Measurements from ENCODE around the gene GYS1.
"Not testable (repeated sequence)": the region's sequence is repeated elsewhere in the genome, so short reads cannot be mapped to it uniquely, and the experiment has no call there.

GYS1 gene

GRCh38 chr19:48925890-48926289 is 67.2 kb downstream of the GYS1 start:
- not testable (repeated sequence) for H3K4me1 Mint-ChIP-seq, ATAC-seq, H3K27me3 Mint-ChIP-seq, H3K27ac Mint-ChIP-seq, H3K4me3 Mint-ChIP-seq, DNase-seq, H3K9me3 Mint-ChIP-seq

DNA sequence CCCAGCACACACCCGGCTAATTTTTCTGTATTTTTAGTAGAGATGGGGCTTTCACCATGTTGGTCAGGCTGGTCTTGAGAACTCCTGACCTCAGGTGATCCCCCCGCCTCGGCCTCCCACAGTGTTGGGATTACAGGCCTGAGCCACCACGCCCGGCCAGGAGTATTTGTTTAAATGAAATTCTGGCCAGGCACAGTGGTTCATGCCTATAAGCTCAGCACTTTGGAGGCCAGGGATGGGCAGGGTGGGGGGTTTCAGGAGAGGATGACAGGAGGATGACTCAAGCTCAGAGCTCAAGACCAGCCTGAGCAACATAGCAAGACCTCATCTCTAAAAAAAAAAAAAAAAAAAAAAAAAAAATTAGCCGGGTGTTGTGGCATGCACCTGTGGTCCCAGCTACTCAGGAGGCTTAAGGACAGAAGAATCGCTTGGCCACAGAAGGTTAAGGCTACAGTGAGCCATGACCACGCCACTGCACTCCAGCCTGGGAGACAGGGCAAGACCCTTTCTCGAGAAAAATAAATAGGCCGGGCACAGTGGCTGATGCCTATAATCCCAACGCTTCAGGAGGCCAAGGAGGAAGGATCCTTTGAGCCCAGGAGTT is 67.8 kb downstream of the GYS1 start:
- Mint-ChIP-seq H3K27ac (no peak overlapping the region), H3K4me3 (no peak overlapping the region), H3K9me3 (no peaks in the 10 kb centered on the region), H3K27me3 (no peaks in the 10 kb centered on the region), H3K4me1 (peaks cover 8% of the 10 kb centered on the region)
- ATAC-seq: peak; percentile 40
- DNase-seq: no peak

DNA sequence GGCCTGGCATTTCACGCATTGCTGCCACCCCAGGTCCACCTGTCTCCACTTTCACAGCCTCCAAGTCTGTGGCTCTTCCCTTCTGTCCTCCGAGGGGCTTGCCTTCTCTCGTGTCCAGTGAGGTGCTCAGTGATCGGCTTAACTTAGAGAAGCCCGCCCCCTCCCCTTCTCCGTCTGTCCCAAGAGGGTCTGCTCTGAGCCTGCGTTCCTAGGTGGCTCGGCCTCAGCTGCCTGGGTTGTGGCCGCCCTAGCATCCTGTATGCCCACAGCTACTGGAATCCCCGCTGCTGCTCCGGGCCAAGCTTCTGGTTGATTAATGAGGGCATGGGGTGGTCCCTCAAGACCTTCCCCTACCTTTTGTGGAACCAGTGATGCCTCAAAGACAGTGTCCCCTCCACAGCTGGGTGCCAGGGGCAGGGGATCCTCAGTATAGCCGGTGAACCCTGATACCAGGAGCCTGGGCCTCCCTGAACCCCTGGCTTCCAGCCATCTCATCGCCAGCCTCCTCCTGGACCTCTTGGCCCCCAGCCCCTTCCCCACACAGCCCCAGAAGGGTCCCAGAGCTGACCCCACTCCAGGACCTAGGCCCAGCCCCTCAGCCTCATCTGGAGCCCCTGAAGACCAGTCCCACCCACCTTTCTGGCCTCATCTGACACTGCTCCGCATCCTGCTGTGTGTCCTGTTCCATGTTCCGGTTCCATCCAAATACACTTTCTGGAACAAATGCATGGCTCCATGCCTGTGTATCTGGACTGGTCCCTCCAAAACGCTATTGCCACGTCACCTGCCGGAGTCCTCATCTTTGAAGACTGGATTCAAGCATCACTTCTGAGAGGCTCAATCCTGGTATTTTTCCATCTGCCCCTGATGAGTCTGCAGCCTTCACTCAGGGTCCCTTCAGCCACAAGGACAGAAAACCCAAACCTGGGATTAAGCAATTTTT is 70.3 kb downstream of the GYS1 start:
- Mint-ChIP-seq H3K4me3 (no peak overlapping the region), H3K27ac (peak overlapping the region in 1 of 2 donors; percentile 69), H3K9me3 (no peaks in the 10 kb centered on the region), H3K4me1 (peaks cover 8% of the 10 kb centered on the region), H3K27me3 (no peaks in the 10 kb centered on the region)
- ATAC-seq (no peak), DNase-seq (no peak)

DNA sequence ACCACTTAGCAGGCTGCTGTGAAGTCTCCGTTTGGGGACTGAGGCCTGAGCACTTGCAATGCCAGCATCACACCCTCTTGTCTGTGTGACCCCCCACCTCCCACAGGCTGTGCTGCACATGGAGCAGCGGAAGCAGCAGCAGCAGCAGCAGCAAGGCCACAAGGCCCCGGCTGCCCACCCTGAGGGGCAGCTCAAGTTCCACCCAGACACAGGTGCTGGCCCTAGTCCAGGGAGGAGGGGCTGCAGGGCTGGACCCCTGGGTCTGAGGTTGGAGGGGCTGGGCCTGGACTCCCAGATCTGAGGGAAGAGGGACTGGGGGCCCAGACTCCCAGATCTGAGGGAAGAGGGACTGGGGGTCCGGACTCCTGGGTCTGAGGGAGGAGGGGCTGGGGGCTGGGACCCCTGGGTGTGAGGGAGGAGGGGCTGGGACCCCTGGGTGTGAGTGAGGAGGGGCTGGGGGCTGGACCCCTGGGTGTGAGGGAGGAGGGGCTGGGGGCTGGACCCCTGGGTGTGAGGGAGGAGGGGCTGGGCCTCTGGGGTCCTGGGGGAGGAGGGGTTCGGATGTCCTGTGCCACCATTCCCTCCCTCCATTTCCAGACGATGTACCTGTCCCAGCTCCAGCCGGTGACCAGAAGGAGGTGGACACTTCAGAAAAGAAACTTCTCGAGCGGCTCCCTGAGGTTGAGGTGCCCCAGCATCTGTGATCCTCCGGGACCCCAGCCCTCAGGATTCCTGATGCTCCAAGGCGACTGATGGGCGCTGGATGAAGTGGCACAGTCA is 71.2 kb downstream of the GYS1 start:
- Mint-ChIP-seq H3K9me3 (no peaks in the 10 kb centered on the region), H3K27me3 (no peaks in the 10 kb centered on the region), H3K27ac (no peak overlapping the region), H3K4me3 (no peak overlapping the region), H3K4me1 (peaks cover 6% of the 10 kb centered on the region)
- ATAC-seq (no peak), DNase-seq (no peak)

DNA sequence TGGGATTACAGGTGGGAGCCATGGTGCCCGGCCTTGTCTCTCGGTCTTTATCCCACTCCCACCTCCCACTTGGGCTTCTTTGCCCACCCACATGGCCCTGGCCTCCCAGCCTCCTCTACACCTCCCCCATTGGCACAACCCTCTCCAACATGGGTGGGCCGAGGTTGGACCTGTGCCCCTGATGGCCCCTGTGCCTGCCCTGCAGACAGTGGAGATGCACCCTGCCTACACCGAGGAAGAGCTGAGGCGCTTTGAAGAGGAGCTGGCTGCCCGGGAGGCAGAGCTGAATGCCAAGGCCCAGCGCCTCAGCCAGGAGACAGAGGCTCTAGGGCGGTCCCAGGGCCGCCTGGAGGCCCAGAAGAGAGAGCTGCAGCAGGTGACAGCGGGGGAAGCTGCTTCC is 72.2 kb downstream of the GYS1 start:
- Mint-ChIP-seq H3K27ac (peak overlapping the region in 1 of 2 donors; percentile 77), H3K9me3 (no peaks in the 10 kb centered on the region), H3K4me3 (no peak overlapping the region), H3K4me1 (no peaks in the 10 kb centered on the region), H3K27me3 (no peaks in the 10 kb centered on the region)
- ATAC-seq (no peak), DNase-seq (no peak)

GRCh38 chr19:48919271-48919670 is 73.8 kb downstream of the GYS1 start:
- H3K27ac Mint-ChIP-seq, H3K4me1 Mint-ChIP-seq, ATAC-seq, DNase-seq, H3K4me3 Mint-ChIP-seq, H3K9me3 Mint-ChIP-seq, H3K27me3 Mint-ChIP-seq: not testable (repeated sequence)

- Mint-ChIP-seq H3K4me3 (no peak overlapping the region), H3K27ac (peak overlapping the region in 1 of 2 donors; percentile 28), H3K27me3 (no peaks in the 10 kb centered on the region), H3K4me1 (no peaks in the 10 kb centered on the region), H3K9me3 (no peaks in the 10 kb centered on the region)
- DNase-seq: no peak
- ATAC-seq: no peak
Observed at GRCh38 chr19:48918801-48919247, 74.3 kb downstream of the GYS1 start.
